Body of pancreas (tissue), 4 donors: ENCODE measurements around the gene ADGRV1. TPM values are rescaled to one million over a fixed set of nuclear protein-coding genes. Genes with fewer than 3 reads are reported as not detected.

Source experiments
- ATAC-seq: fragments of 150-250 bp; one replicate; pipeline ENCODE4 v1.9.1; 2016
- DNase-seq, 4 donors: peaks; one replicate each; pipeline ENCODE4 v3.0.0-alpha.2; 2019
- H3K27ac ChIP-seq, 4 donors: fragments of 200-600 bp; sonication (generic); 1 replicate in 3 of 4; 2 replicates in 1 of 4; pipeline versions ENCODE4 v1.5.1 to v1.6.1; 2016 to 2019; ENCODE audit warnings: mild to moderate bottlenecking in 1 of 4, mixed read lengths in 1 of 4, moderate library complexity in 1 of 4
- H3K27me3 ChIP-seq, 2 donors: fragments of 200-600 bp; sonication (generic); one replicate each; pipeline ENCODE4 v1.6.0; 2016; ENCODE audit warnings: mild to moderate bottlenecking in 1 of 2
- H3K36me3 ChIP-seq, 2 donors: fragments of 200-600 bp; sonication (generic); replicated peaks in 1 of 2; 2 replicates each; pipeline ENCODE4 v1.5.1; 2016; ENCODE audit warnings: low read depth in 2 of 2; ENCODE audit not compliant: insufficient read depth in 1 of 2
- H3K4me1 ChIP-seq: fragments of 200-600 bp; sonication (generic); one replicate; pipeline ENCODE4 v1.6.0; 2016
- H3K4me3 ChIP-seq, 2 donors: fragments of 200-600 bp; sonication (generic); 1 replicate in 1 of 2; 2 replicates in 1 of 2; pipeline ENCODE4 v1.5.1; 2016 to 2019
- H3K9me3 ChIP-seq, 3 donors: fragments of 200-600 bp; sonication (generic); 1 replicate in 2 of 3; 2 replicates in 1 of 3; pipeline ENCODE4 v1.5.1; 2016
- CTCF ChIP-seq, 7 experiments: fragments of 450-650 bp in 4 of 7; fragments of 200-600 bp in 3 of 7; sonication (generic) in 3 of 7; IDR thresholded peaks; one replicate each; pipeline ENCODE4 v1.5.1; 2016 to 2019; ENCODE audit warnings: antibody characterized with exemption in 7 of 7
- POLR2A ChIP-seq, 3 donors: fragments of 450-650 bp; IDR thresholded peaks; one replicate each; pipeline ENCODE4 v1.6.1; 2016; ENCODE audit warnings: antibody characterized with exemption in 3 of 3, mild to moderate bottlenecking in 2 of 3
- whole genome bisulfite sequencing, 2 donors: methylation state at CpG; one replicate each; pipeline ENCODE4 v1.1.5; 2017; 5-methylcytosine and 5-hydroxymethylcytosine counted together
- intact Hi-C: fragments of 100-400 bp; cut with DNase I; formaldehyde crosslinking; loops from one replicate; pipeline ENCODE4 v1.15.1; 2023
- total RNA-seq, 2 donors: library from RNA; depleted of rRNA; stranded (reverse); fragments of >200 nt; gene quantifications; one replicate each; pipeline ENCODE4 v1.1.0, GENCODE V29; 2016

Gene ADGRV1
- total RNA-seq, 2 donors from 2014 or later, result 19.2 to 21.4 TPM

GRCh38 chr5:90621848-90622247 lies 63.3 kb downstream of the ADGRV1 start:
- WGBS, 2 donors, result 90 to 93% methylated on average over 3 of the region's 3 CpGs
- ATAC-seq, result no peak

GRCh38 chr5:90626493-90626892 lies 67.9 kb downstream of the ADGRV1 start:
- H3K27me3 ChIP-seq, result no peaks in the 10 kb centered on the region
- 69 to 70% methylated on average over 2 of the region's 2 CpGs for WGBS, 2 donors
- intact Hi-C loops, result no loop called here

More at GRCh38 chr5:90621848-90622247, 63.3 kb downstream of the ADGRV1 start:
- TF ChIP-seq POLR2A (IDR thresholded peaks at IDR 0.05), result no peak
- no peak for TF ChIP-seq CTCF (IDR thresholded peaks at IDR 0.05)
- DNase-seq, result no peak
- no peaks in the 10 kb centered on the region for H3K9me3 ChIP-seq
- H3K27me3 ChIP-seq, result no peaks in the 10 kb centered on the region
- intact Hi-C loops, result no loop called here
- no peaks in the 10 kb centered on the region for H3K36me3 ChIP-seq
- no peak overlapping the region for H3K4me3 ChIP-seq
- no peaks in the 10 kb centered on the region for H3K4me1 ChIP-seq
- H3K27ac ChIP-seq, result no peak overlapping the region

GRCh38 chr5:90628492-90628891 lies 69.9 kb downstream of the ADGRV1 start:
- H3K9me3 ChIP-seq, result no peaks in the 10 kb centered on the region
- H3K4me3 ChIP-seq, result no peak overlapping the region
- H3K27ac ChIP-seq, result no peak overlapping the region
- DNase-seq (no peak), ATAC-seq (no peak)
- no peaks in the 10 kb centered on the region for H3K4me1 ChIP-seq
- WGBS, 2 donors, result 89 to 93% methylated on average over 6 of the region's 6 CpGs
- intact Hi-C loops, result no loop called here
- no peak for TF ChIP-seq CTCF (IDR thresholded peaks at IDR 0.05)
- TF ChIP-seq POLR2A (IDR thresholded peaks at IDR 0.05), result no peak
- no peaks in the 10 kb centered on the region for H3K27me3 ChIP-seq
- H3K36me3 ChIP-seq, result no peaks in the 10 kb centered on the region

More at GRCh38 chr5:90626493-90626892, 67.9 kb downstream of the ADGRV1 start:
- Histone ChIP-seq H3K27ac (no peak overlapping the region), H3K9me3 (no peaks in the 10 kb centered on the region), H3K4me1 (no peaks in the 10 kb centered on the region), H3K4me3 (no peak overlapping the region), H3K36me3 (no peaks in the 10 kb centered on the region)
- ATAC-seq (no peak), DNase-seq (no peak)
- TF ChIP-seq POLR2A (IDR thresholded peaks at IDR 0.05), result no peak

- ATAC-seq (no peak), DNase-seq (no peak)
- WGBS, 2 donors, result 85 to 98% methylated on average over 2 of the region's 2 CpGs
- intact Hi-C loops, result no loop called here
- H3K4me3 ChIP-seq, result no peak overlapping the region
- no peak overlapping the region for H3K27ac ChIP-seq
- no peaks in the 10 kb centered on the region for H3K27me3 ChIP-seq
- H3K36me3 ChIP-seq, result no peaks in the 10 kb centered on the region
- TF ChIP-seq POLR2A (IDR thresholded peaks at IDR 0.05) (no peak), CTCF (IDR thresholded peaks at IDR 0.05) (no peak)
- no peaks in the 10 kb centered on the region for H3K4me1 ChIP-seq
- H3K9me3 ChIP-seq, result no peaks in the 10 kb centered on the region
These were observed 74.2 kb downstream of the ADGRV1 start for GRCh38 chr5:90632791-90633190.

GRCh38 chr5:90636948-90637347 lies 78.4 kb downstream of the ADGRV1 start:
- no peaks in the 10 kb centered on the region for H3K27me3 ChIP-seq

More at GRCh38 chr5:90636948-90637347, 78.4 kb downstream of the ADGRV1 start:
- intact Hi-C loops, result no loop called here
- peaks cover 10% of the 10 kb centered on the region for H3K4me1 ChIP-seq
- no peak for TF ChIP-seq POLR2A (IDR thresholded peaks at IDR 0.05)
- no peak for TF ChIP-seq CTCF (IDR thresholded peaks at IDR 0.05)
- H3K4me3 ChIP-seq, result no peak overlapping the region
- no peaks in the 10 kb centered on the region for H3K36me3 ChIP-seq
- no peaks in the 10 kb centered on the region for H3K9me3 ChIP-seq
- 0% methylated on average over 1 of the region's 1 CpG for WGBS, 2 donors
- no peak overlapping the region for H3K27ac ChIP-seq
- ATAC-seq (no peak), DNase-seq (no peak)
